ENCODE data around the gene GPLD1. TPM values are rescaled to one million over a fixed set of nuclear protein-coding genes. Genes with fewer than 3 reads are reported as not detected.

Gene GPLD1
- total RNA-seq, 2 experiments from 2014 or later: 0.51 to 0.72 TPM

DNA sequence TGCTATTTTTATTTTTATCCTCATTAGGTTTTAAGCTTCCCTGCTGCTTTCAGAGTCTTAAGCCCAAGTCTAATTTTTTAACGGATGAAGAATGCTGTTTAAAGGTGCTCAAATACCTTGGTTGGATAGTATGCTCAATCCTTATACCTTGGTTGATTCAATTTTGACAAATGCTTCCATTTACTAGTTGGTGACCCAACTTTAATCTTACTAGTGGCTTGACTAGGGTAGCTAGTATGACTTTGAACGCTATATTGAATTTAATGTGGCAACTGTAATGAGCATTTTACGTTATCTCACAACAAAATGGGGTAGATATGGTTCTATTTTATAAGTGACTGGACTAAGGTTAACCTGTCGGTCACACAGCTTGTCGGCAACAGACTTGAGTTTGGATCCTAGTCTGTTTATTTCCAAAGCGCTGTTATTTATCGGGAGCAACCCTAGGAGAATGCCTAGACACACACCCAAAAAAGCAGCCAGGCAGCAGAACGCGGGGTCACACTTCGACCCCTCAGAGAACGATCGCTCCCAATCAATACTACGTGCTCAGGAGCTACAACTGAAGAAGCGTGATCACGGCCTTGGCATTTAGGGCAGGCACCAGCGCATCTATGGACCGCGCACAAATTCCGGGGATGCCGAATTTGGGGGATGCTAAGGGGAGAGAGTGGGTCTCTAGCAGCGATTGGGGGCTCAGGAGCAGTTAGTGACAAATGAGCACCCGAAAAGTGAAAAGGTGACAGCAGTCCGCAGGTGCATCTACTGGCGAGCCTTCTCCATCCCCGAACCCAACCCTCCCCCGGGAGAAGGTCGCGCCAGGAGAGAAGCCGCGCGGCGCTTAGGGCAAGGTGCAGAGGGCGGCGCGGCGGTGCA is 4.8 kb upstream of the GPLD1 start:
- Mint-ChIP-seq H3K9me3 (peaks cover 8% of the 10 kb centered on the region), H3K27me3 (no peaks in the 10 kb centered on the region), H3K4me3 (peak overlapping the region; percentile 78), H3K27ac (peak overlapping the region; percentile 74), H3K4me1 (ENCODE audit: low read depth) (peaks cover 28% of the 10 kb centered on the region), H3K36me3 (ENCODE audit: low read depth) (peaks cover 13% of the 10 kb centered on the region)
- ChIA-PET POLR2A (interaction anchor here (0.6 to 1.4 kb wide), 5 partner anchors 12 to 293 kb away, joined by 3 to 5 read pairs (median 4); no protein-coding TSS in a partner anchor), CTCF (interaction anchor here (0.7 to 3.3 kb wide), 21 partner anchors 8 to 259 kb away, joined by 3 to 29 read pairs (median 5); partner anchors contain the start of gene MRS2)
- intact Hi-C loops (cut with micrococcal nuclease): no loop called here
- TF ChIP-seq, protein P1, sequence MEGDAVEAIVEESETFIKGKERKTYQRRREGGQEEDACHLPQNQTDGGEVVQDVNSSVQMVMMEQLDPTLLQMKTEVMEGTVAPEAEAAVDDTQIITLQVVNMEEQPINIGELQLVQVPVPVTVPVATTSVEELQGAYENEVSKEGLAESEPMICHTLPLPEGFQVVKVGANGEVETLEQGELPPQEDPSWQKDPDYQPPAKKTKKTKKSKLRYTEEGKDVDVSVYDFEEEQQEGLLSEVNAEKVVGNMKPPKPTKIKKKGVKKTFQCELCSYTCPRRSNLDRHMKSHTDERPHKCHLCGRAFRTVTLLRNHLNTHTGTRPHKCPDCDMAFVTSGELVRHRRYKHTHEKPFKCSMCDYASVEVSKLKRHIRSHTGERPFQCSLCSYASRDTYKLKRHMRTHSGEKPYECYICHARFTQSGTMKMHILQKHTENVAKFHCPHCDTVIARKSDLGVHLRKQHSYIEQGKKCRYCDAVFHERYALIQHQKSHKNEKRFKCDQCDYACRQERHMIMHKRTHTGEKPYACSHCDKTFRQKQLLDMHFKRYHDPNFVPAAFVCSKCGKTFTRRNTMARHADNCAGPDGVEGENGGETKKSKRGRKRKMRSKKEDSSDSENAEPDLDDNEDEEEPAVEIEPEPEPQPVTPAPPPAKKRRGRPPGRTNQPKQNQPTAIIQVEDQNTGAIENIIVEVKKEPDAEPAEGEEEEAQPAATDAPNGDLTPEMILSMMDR (IDR thresholded peaks at IDR 0.05): peak; percentile 44
- ATAC-seq: peak; percentile 4
- DNase-seq: peak; percentile 14

DNA sequence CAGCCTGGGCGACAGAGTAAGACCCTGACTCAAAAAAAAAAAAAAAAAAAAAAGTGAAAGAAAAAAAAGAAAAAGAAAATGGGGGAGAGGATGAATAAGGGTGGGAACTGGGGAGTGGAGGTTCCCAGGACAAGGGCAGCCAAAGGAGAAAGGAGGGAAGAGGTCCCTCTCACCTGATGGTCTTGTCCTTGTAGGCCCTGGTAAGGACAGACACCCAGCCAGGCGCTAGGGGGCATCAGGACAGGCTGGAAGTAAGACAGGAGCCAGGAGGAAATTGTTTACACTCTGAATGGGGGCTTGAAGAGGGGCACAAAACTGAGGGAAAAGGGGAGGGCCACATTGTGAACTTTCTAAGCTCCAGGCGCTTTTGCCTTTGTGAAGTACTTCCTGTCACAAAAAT is 3.1 kb upstream of the GPLD1 start:
- H3K4me1 Mint-ChIP-seq (ENCODE audit: low read depth): peaks cover 22% of the 10 kb centered on the region
- peaks cover 8% of the 10 kb centered on the region for H3K9me3 Mint-ChIP-seq
- TF ChIP-seq, protein P1 (IDR thresholded peaks at IDR 0.05): no peak
- DNase-seq: peak; percentile 16
- no peak overlapping the region for H3K4me3 Mint-ChIP-seq
- POLR2A ChIA-PET: no interaction called here
- no peak for ATAC-seq
- no peak overlapping the region for H3K27ac Mint-ChIP-seq
- intact Hi-C loops (cut with micrococcal nuclease): no loop called here
- CTCF ChIA-PET: interaction anchor here (1.0 to 3.3 kb wide), 3 partner anchors 10 to 29 kb away, joined by 3 to 22 read pairs (median 11); no protein-coding TSS in a partner anchor
- no peaks in the 10 kb centered on the region for H3K27me3 Mint-ChIP-seq
- peaks cover 13% of the 10 kb centered on the region for H3K36me3 Mint-ChIP-seq (ENCODE audit: low read depth)

DNA sequence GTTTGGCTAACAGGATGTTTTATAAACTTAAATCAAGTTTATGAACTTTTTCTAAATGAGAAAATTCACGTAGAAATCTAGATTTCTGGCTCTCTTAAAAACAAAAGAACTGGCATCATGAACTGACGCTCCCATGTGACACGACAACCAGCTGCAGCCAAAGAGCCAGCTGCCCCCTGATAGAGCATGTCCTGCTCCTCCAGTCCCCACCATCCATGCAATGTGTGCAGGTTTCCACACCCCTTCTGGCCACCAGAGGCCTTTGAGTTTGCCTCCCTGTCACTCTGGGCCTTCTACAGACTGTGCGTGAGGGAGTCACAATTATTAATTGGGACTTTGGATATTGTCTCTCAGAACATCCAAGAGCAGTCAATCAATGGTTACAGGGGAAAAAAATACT is 1.6 kb upstream of the GPLD1 start:
- no peaks in the 10 kb centered on the region for H3K27me3 Mint-ChIP-seq
- intact Hi-C loops (cut with micrococcal nuclease): no loop called here
- ChIA-PET POLR2A (no interaction called here), CTCF (no interaction called here)
- ATAC-seq (no peak), DNase-seq (no peak)
- TF ChIP-seq, protein P1 (IDR thresholded peaks at IDR 0.05): no peak
- no peak overlapping the region for H3K27ac Mint-ChIP-seq
- H3K4me3 Mint-ChIP-seq: no peak overlapping the region
- H3K4me1 Mint-ChIP-seq (ENCODE audit: low read depth): peaks cover 14% of the 10 kb centered on the region
- H3K9me3 Mint-ChIP-seq: no peaks in the 10 kb centered on the region
- H3K36me3 Mint-ChIP-seq (ENCODE audit: low read depth): no peaks in the 10 kb centered on the region

DNA sequence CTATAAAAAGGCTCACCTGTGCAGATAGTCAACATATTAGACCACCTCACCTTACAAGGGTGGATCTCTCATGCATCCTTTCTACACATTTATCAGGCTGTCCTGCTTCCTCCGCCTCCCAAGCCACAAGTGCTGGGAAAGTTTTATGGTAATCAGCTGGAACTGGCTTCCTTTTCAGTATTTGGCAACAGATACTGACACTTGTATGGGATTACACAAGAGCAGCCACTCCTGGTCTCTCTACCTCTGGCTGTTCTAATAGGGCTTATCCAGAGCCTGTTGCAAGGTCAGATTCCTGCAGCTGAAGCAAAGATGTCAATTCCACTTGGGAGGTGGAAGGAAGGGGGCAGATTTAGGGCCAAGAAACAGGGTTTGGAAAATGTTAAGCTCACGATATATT is 503 bp upstream of the GPLD1 start:
- TF ChIP-seq, protein P1 (IDR thresholded peaks at IDR 0.05): no peak
- ChIA-PET CTCF (no interaction called here), POLR2A (no interaction called here)
- Mint-ChIP-seq H3K27me3 (no peaks in the 10 kb centered on the region), H3K9me3 (no peaks in the 10 kb centered on the region), H3K4me1 (ENCODE audit: low read depth) (peaks cover 9% of the 10 kb centered on the region), H3K4me3 (no peak overlapping the region), H3K36me3 (ENCODE audit: low read depth) (no peaks in the 10 kb centered on the region), H3K27ac (no peak overlapping the region)
- DNase-seq: no peak
- no peak for ATAC-seq
- intact Hi-C loops (cut with micrococcal nuclease): no loop called here

DNA sequence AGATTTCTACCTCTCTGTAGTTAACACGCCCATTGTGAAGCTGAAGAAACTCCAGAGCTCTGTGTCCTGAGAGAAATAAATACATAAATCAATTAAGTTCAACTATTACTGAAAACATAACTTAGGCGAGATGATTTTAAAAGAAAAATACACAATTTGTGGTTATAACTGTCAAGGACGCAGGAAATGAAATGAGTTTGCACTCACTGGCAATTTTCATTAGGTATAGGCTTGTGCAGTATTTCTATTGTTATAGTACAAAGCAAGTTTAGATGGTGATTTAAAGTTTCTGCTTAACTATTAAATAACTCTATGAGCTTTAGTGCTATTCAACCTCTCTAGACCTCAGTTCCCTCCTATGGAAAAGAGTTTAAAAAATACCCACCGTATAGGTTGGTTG is 3.3 kb downstream of the GPLD1 start:
- Mint-ChIP-seq H3K4me1 (ENCODE audit: low read depth) (no peaks in the 10 kb centered on the region), H3K27ac (no peak overlapping the region), H3K9me3 (no peaks in the 10 kb centered on the region), H3K4me3 (no peak overlapping the region), H3K36me3 (ENCODE audit: low read depth) (no peaks in the 10 kb centered on the region), H3K27me3 (no peaks in the 10 kb centered on the region)
- ChIA-PET CTCF (interaction anchor here (1.2 kb wide), 2 partner anchors 9 to 11 kb away, joined by 3 read pairs; partner anchors contain the start of gene ALDH5A1), POLR2A (interaction anchor here (1.0 kb wide), 1 partner anchor 12 kb away, joined by 5 read pairs; no protein-coding TSS in a partner anchor)
- intact Hi-C loops (cut with micrococcal nuclease): no loop called here
- ATAC-seq: no peak
- TF ChIP-seq, protein P1 (IDR thresholded peaks at IDR 0.05): no peak
- no peak for DNase-seq

All from activated CD8-positive, alpha-beta T cell treated with anti-CD3 and anti-CD28 coated beads for 36 hours (primary cell).